Activated CD4-positive, CD25-positive, alpha-beta regulatory T cell treated with anti-CD3 and anti-CD28 coated beads, Interleukin-2, amount 50 U/mL, for 16 hours (primary cell): ENCODE measurements around the gene CHRNA4.

ENCODE experiments used
- DNase-seq: peaks from one replicate; pipeline ENCODE4 v3.0.0-alpha.2; 2020; ENCODE audit warnings: low read depth, low spot score

The CHRNA4 gene

GRCh38 chr20:63293456-63293855, 67.7 kb downstream of the CHRNA4 start:
- DNase-seq: no peak
